Measurements from ENCODE around the gene UBE2Z. TPM values are rescaled to one million over a fixed set of nuclear protein-coding genes. Genes with fewer than 3 reads are reported as not detected.

Gene UBE2Z
- total RNA-seq, 1 experiment from 2014 or later = 119 TPM

GRCh38 chr17:48961516-48962233, 53.5 kb downstream of the UBE2Z start:
- DNase-seq (ENCODE audit: low read depth, low spot score) = no peak
- CTCF ChIA-PET = interaction anchor here (1.0 to 3.3 kb wide), 2 partner anchors 71 to 77 kb away, joined by 4 to 20 read pairs; no protein-coding TSS in a partner anchor
- Histone ChIP-seq H3K9me3 (ENCODE audit: control insufficient read depth in 1 of 2, insufficient read depth in 1 of 2, low read depth in 1 of 2, low read length in 2 of 2) (no peaks in the 10 kb centered on the region), H3K4me3 (replicated peaks in 1 of 2; ENCODE audit: low read depth in 1 of 2, low read length in 2 of 2) (peak overlapping the region in 1 of 2 experiments; percentile 10; a peak in 2 of 4 replicates), H2AFZ (ENCODE audit: low read depth, low read length, poor library complexity, severe bottlenecking) (peak overlapping the region; percentile 77), H3K9ac (ENCODE audit: low read length) (peak overlapping the region; percentile 8; the same call in 1 of the 2 replicates), H3K79me2 (ENCODE audit: insufficient read depth, low read length) (no peaks in the 10 kb centered on the region), H3K9me2 (ENCODE audit: insufficient read depth) (no peaks in the 10 kb centered on the region), H4K20me1 (ENCODE audit: insufficient read depth) (no peaks in the 10 kb centered on the region), H3K4me1 (ENCODE audit: control insufficient read depth in 1 of 2, insufficient read depth in 2 of 2, low read length in 2 of 2) (peaks cover 11 to 26% of the 10 kb centered on the region in 2 experiments), H3K36me3 (ENCODE audit: control insufficient read depth in 1 of 2, insufficient read depth in 2 of 2, low read length in 2 of 2) (no peaks in the 10 kb centered on the region), H3K4me2 (ENCODE audit: low read length) (peak overlapping the region; percentile 66), H3K27me3 (ENCODE audit: insufficient read depth, low read length) (no peaks in the 10 kb centered on the region), H3K27ac (ENCODE audit: low read depth, low read length) (no peak overlapping the region; the same call in 1 of the 2 replicates)
- RAD21 ChIA-PET (ENCODE audit: low non-redundant PET in 1 of 2, low total read pairs in 2 of 2, uncharacterized antibody in 2 of 2, unreplicated experiment in 2 of 2) = interaction anchor here in 1 of 2 experiments (1.8 kb wide), 1 partner anchor 71 kb away, joined by 4 read pairs; no protein-coding TSS in a partner anchor
- peak; percentile 90 for ATAC-seq
- POLR2A ChIA-PET = interaction anchor here (0.9 to 3.8 kb wide), 5 partner anchors 10 to 77 kb away, joined by 3 to 17 read pairs (median 3); partner anchors contain the start of gene SNF8
- TF ChIP-seq, protein P1, sequence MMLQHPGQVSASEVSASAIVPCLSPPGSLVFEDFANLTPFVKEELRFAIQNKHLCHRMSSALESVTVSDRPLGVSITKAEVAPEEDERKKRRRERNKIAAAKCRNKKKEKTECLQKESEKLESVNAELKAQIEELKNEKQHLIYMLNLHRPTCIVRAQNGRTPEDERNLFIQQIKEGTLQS (IDR thresholded peaks at IDR 0.05) = no peak
- TF ChIP-seq SP1 (IDR thresholded peaks at IDR 0.05; ENCODE audit: low read depth) (no peak), FOSL1 (IDR thresholded peaks at IDR 0.05; ENCODE audit: low read depth) (no peak), CBX3 (IDR thresholded peaks at IDR 0.05; ENCODE audit: low read depth) (no peak), YY1 (IDR thresholded peaks at IDR 0.05; ENCODE audit: extremely low read depth, insufficient replicate concordance, low read depth, low read length) (no peak), JUND (IDR thresholded peaks at IDR 0.05) (no peak), EZH2phosphoT487 (IDR thresholded peaks at IDR 0.05; ENCODE audit: borderline replicate concordance) (no peak), SRF (IDR thresholded peaks at IDR 0.05; ENCODE audit: low read depth) (no peak), TCF7L2 (IDR thresholded peaks at IDR 0.05; ENCODE audit: borderline replicate concordance, extremely low read depth, insufficient read depth, insufficient read length) (no peak), ZFX (IDR thresholded peaks at IDR 0.05) (no peak), POLR2AphosphoS5 (IDR thresholded peaks at IDR 0.05; ENCODE audit: low read depth, low read length) (no peak), REST (IDR thresholded peaks at IDR 0.05; ENCODE audit: low read depth) (no peak), ZNF274 (IDR thresholded peaks at IDR 0.05; ENCODE audit: low read depth, low read length) (no peak), CEBPB (IDR thresholded peaks at IDR 0.05; ENCODE audit: low read depth) (no peak)
- TF ChIP-seq, protein P2, sequence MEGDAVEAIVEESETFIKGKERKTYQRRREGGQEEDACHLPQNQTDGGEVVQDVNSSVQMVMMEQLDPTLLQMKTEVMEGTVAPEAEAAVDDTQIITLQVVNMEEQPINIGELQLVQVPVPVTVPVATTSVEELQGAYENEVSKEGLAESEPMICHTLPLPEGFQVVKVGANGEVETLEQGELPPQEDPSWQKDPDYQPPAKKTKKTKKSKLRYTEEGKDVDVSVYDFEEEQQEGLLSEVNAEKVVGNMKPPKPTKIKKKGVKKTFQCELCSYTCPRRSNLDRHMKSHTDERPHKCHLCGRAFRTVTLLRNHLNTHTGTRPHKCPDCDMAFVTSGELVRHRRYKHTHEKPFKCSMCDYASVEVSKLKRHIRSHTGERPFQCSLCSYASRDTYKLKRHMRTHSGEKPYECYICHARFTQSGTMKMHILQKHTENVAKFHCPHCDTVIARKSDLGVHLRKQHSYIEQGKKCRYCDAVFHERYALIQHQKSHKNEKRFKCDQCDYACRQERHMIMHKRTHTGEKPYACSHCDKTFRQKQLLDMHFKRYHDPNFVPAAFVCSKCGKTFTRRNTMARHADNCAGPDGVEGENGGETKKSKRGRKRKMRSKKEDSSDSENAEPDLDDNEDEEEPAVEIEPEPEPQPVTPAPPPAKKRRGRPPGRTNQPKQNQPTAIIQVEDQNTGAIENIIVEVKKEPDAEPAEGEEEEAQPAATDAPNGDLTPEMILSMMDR (IDR thresholded peaks at IDR 0.05 in 2 of 3, conservative IDR thresholded peaks at IDR 0.05 in 1 of 3; ENCODE audit: borderline replicate concordance in 1 of 3, insufficient read depth in 1 of 3, low read depth in 2 of 3, low read length in 2 of 3) = no peak
- TF ChIP-seq, protein P3, sequence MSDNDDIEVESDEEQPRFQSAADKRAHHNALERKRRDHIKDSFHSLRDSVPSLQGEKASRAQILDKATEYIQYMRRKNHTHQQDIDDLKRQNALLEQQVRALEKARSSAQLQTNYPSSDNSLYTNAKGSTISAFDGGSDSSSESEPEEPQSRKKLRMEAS (IDR thresholded peaks at IDR 0.05) = no peak
- TF ChIP-seq, protein P4, sequence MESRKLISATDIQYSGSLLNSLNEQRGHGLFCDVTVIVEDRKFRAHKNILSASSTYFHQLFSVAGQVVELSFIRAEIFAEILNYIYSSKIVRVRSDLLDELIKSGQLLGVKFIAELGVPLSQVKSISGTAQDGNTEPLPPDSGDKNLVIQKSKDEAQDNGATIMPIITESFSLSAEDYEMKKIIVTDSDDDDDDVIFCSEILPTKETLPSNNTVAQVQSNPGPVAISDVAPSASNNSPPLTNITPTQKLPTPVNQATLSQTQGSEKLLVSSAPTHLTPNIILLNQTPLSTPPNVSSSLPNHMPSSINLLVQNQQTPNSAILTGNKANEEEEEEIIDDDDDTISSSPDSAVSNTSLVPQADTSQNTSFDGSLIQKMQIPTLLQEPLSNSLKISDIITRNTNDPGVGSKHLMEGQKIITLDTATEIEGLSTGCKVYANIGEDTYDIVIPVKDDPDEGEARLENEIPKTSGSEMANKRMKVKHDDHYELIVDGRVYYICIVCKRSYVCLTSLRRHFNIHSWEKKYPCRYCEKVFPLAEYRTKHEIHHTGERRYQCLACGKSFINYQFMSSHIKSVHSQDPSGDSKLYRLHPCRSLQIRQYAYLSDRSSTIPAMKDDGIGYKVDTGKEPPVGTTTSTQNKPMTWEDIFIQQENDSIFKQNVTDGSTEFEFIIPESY (IDR thresholded peaks at IDR 0.05; ENCODE audit: extremely low read depth, insufficient replicate concordance, low read length) = no peak
- BruUV-seq (replicated peaks) = no TSS peak
- intact Hi-C loops (cut with micrococcal nuclease) = no loop called here

Data from HCT116 (cell line).